ENCODE results near the gene CREB5.

CREB5 gene

GRCh38 chr7:28855538-28856217, 443.4 kb downstream of the CREB5 start:
- DNase-seq (ENCODE audit: low spot score), result no peak

GRCh38 chr7:28856656-28857055, 444.3 kb downstream of the CREB5 start:
- no peak for DNase-seq (ENCODE audit: low spot score)

GRCh38 chr7:28858206-28858605, 445.9 kb downstream of the CREB5 start:
- no peak for DNase-seq (ENCODE audit: low spot score)

- DNase-seq (ENCODE audit: low spot score), result no peak
These were observed 446.6 kb downstream of the CREB5 start for GRCh38 chr7:28858895-28859294.

GRCh38 chr7:28861825-28862224, 449.5 kb downstream of the CREB5 start:
- DNase-seq (ENCODE audit: low spot score), result no peak

GRCh38 chr7:28862595-28863272, 450.4 kb downstream of the CREB5 start:
- no peak for DNase-seq (ENCODE audit: low spot score)

- no peak for DNase-seq (ENCODE audit: low spot score)
These were observed 453.4 kb downstream of the CREB5 start for GRCh38 chr7:28865601-28866144.

- no peak for DNase-seq (ENCODE audit: low spot score)
These were observed 456.4 kb downstream of the CREB5 start for GRCh38 chr7:28868712-28869111.

GRCh38 chr7:28871077-28871476, 458.8 kb downstream of the CREB5 start:
- no peak for DNase-seq (ENCODE audit: low spot score)

GRCh38 chr7:28871631-28872030, 459.3 kb downstream of the CREB5 start:
- DNase-seq (ENCODE audit: low spot score), result no peak

GRCh38 chr7:28872226-28872625, 459.9 kb downstream of the CREB5 start:
- no peak for DNase-seq (ENCODE audit: low spot score)

GRCh38 chr7:28873365-28873764, 461.0 kb downstream of the CREB5 start:
- no peak for DNase-seq (ENCODE audit: low spot score)

- DNase-seq (ENCODE audit: low spot score), result no peak
These were observed 461.7 kb downstream of the CREB5 start for GRCh38 chr7:28874001-28874400.

All from hematopoietic multipotent progenitor cell treated with erythropoietin and hydrocortisone succinate and interleukin-3 and kit ligand, for 17 days (in vitro differentiated cells).